Measurements from ENCODE around the gene SLC25A13.

Gene SLC25A13

GRCh38 chr7:96238976-96239766 is 82.7 kb downstream of the SLC25A13 start:
- no peak for DNase-seq

GRCh38 chr7:96238474-96238873 is 83.4 kb downstream of the SLC25A13 start:
- no peak for DNase-seq

- DNase-seq: no peak
Observed at GRCh38 chr7:96237040-96237439, 84.9 kb downstream of the SLC25A13 start.

- DNase-seq: no peak
Observed at GRCh38 chr7:96236198-96237039, 85.5 kb downstream of the SLC25A13 start.

GRCh38 chr7:96235281-96235680 is 86.6 kb downstream of the SLC25A13 start:
- no peak for DNase-seq

GRCh38 chr7:96233528-96234154 is 88.3 kb downstream of the SLC25A13 start:
- DNase-seq: no peak

GRCh38 chr7:96233084-96233483 is 88.8 kb downstream of the SLC25A13 start:
- no peak for DNase-seq

GRCh38 chr7:96228760-96229159 is 93.1 kb downstream of the SLC25A13 start:
- no peak for DNase-seq

- DNase-seq: no peak
Observed at GRCh38 chr7:96225251-96225650, 96.6 kb downstream of the SLC25A13 start.

GRCh38 chr7:96224685-96225084 is 97.2 kb downstream of the SLC25A13 start:
- DNase-seq: no peak

GRCh38 chr7:96224073-96224472 is 97.8 kb downstream of the SLC25A13 start:
- DNase-seq: no peak

GRCh38 chr7:96221888-96222287 is 100.0 kb downstream of the SLC25A13 start:
- no peak for DNase-seq

GRCh38 chr7:96219378-96220130 is 102.3 kb downstream of the SLC25A13 start:
- no peak for DNase-seq

- DNase-seq: no peak
Observed at GRCh38 chr7:96218664-96219243, 103.1 kb downstream of the SLC25A13 start.

GRCh38 chr7:96217147-96217546 is 104.8 kb downstream of the SLC25A13 start:
- no peak for DNase-seq

- DNase-seq: no peak
Observed at GRCh38 chr7:96216373-96216772, 105.5 kb downstream of the SLC25A13 start.

GRCh38 chr7:96212474-96212873 is 109.4 kb downstream of the SLC25A13 start:
- no peak for DNase-seq

GRCh38 chr7:96211954-96212353 is 109.9 kb downstream of the SLC25A13 start:
- no peak for DNase-seq

GRCh38 chr7:96205665-96206064 is 116.2 kb downstream of the SLC25A13 start:
- no peak for DNase-seq

GRCh38 chr7:96204601-96205000 is 117.3 kb downstream of the SLC25A13 start:
- no peak for DNase-seq

GRCh38 chr7:96203786-96204185 is 118.1 kb downstream of the SLC25A13 start:
- no peak for DNase-seq

- DNase-seq: no peak
Observed at GRCh38 chr7:96202102-96202501, 119.8 kb downstream of the SLC25A13 start.
